Measurements from ENCODE around the gene UBE2L3. TPM values are rescaled to one million over a fixed set of nuclear protein-coding genes. Genes with fewer than 3 reads are reported as not detected.

The UBE2L3 gene
- total and polyA plus RNA-seq, 2 of the 13 experiments (the other 11 are each of a cell fraction or from before 2014, with no cell fraction given) = 30.2 to 58.1 TPM

DNA sequence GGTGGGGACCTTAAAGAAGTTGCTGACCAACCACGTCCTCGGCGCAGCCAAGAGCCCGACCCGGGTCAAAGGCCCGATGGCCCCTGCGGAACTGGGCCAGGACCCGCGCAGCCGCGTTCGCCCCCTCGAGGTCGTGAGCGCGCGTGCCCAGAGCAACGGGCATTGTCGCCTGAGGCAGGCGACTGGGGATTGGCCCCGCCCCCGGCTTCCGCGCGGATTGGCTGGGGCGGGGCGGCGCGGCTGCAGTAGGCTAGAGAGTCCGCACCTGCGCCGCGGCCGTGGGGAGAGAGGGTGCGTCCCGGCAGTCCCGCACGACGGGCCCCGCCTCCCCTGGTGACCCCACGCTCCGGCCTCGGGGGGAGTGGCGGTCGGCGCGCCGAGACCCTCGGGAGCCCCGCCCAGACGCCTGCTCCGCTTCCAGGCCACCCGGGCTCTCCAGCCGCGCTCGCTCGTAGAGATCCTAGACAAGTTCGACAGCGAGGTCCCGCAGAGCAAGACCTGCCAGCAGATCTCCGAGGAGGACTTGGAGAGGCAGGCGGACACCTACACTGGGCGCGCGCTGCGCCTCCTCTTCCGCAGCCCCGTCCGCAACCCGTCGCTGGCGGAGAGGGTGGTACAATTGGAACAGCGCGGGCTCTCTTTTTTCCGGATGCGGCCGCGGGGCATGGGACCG, 90.0 kb downstream of the UBE2L3 start (continued):
- TF ChIP-seq, protein P1, sequence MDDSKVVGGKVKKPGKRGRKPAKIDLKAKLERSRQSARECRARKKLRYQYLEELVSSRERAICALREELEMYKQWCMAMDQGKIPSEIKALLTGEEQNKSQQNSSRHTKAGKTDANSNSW (CRISPR knock-in tag; IDR thresholded peaks at IDR 0.05; ENCODE audit: borderline replicate concordance) = no peak
- TF ChIP-seq, protein P2, sequence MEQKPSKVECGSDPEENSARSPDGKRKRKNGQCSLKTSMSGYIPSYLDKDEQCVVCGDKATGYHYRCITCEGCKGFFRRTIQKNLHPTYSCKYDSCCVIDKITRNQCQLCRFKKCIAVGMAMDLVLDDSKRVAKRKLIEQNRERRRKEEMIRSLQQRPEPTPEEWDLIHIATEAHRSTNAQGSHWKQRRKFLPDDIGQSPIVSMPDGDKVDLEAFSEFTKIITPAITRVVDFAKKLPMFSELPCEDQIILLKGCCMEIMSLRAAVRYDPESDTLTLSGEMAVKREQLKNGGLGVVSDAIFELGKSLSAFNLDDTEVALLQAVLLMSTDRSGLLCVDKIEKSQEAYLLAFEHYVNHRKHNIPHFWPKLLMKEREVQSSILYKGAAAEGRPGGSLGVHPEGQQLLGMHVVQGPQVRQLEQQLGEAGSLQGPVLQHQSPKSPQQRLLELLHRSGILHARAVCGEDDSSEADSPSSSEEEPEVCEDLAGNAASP (CRISPR knock-in tag; IDR thresholded peaks at IDR 0.05; ENCODE audit: borderline replicate concordance) = peak; percentile 52; the same call in 1 of the 2 replicates
- no peak for TF ChIP-seq ELF1 (CRISPR knock-in tag; IDR thresholded peaks at IDR 0.05)
- TF ChIP-seq CBFB (CRISPR knock-in tag; IDR thresholded peaks at IDR 0.05) = no peak
- TF ChIP-seq, protein P3, sequence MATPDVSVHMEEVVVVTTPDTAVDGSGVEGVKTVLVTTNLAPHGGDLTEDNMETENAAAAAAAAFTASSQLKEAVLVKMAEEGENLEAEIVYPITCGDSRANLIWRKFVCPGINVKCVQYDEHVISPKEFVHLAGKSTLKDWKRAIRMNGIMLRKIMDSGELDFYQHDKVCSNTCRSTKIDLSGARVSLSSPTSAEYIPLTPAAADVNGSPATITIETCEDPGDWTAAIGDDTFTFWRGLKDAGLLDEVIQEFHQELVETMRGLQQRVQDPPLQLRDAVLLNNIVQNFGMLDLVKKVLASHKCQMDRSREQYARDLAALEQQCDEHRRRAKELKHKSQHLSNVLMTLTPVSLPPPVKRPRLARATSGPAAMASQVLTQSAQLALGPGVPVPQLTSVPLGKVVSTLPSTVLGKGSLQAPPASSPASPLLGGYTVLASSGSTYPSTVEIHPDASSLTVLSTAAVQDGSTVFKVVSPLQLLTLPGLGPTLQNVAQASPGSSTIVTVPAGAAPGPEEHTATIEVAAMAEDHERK (CRISPR knock-in tag; IDR thresholded peaks at IDR 0.05; ENCODE audit: low read depth) = peak; percentile 61; the same call in 1 of the 2 replicates
- TF ChIP-seq ZFP90 (CRISPR knock-in tag; IDR thresholded peaks at IDR 0.05; ENCODE audit: borderline replicate concordance) = no peak
- TF ChIP-seq, protein P4, sequence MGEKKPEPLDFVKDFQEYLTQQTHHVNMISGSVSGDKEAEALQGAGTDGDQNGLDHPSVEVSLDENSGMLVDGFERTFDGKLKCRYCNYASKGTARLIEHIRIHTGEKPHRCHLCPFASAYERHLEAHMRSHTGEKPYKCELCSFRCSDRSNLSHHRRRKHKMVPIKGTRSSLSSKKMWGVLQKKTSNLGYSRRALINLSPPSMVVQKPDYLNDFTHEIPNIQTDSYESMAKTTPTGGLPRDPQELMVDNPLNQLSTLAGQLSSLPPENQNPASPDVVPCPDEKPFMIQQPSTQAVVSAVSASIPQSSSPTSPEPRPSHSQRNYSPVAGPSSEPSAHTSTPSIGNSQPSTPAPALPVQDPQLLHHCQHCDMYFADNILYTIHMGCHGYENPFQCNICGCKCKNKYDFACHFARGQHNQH (CRISPR knock-in tag; IDR thresholded peaks at IDR 0.05) = no peak
- TF ChIP-seq, protein P5, sequence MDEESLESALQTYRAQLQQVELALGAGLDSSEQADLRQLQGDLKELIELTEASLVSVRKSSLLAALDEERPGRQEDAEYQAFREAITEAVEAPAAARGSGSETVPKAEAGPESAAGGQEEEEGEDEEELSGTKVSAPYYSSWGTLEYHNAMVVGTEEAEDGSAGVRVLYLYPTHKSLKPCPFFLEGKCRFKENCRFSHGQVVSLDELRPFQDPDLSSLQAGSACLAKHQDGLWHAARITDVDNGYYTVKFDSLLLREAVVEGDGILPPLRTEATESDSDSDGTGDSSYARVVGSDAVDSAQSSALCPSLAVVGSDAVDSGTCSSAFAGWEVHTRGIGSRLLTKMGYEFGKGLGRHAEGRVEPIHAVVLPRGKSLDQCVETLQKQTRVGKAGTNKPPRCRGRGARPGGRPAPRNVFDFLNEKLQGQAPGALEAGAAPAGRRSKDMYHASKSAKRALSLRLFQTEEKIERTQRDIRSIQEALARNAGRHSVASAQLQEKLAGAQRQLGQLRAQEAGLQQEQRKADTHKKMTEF (CRISPR knock-in tag; IDR thresholded peaks at IDR 0.05) = peak; percentile 74
- TF ChIP-seq ZNF235 (CRISPR knock-in tag; IDR thresholded peaks at IDR 0.05; ENCODE audit: borderline replicate concordance) = no peak
- TF ChIP-seq, protein P6, sequence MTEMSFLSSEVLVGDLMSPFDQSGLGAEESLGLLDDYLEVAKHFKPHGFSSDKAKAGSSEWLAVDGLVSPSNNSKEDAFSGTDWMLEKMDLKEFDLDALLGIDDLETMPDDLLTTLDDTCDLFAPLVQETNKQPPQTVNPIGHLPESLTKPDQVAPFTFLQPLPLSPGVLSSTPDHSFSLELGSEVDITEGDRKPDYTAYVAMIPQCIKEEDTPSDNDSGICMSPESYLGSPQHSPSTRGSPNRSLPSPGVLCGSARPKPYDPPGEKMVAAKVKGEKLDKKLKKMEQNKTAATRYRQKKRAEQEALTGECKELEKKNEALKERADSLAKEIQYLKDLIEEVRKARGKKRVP (CRISPR knock-in tag; IDR thresholded peaks at IDR 0.05) = no peak
- TF ChIP-seq ZSCAN25 (CRISPR knock-in tag; IDR thresholded peaks at IDR 0.05) = no peak; the same call in 1 of the 2 replicates
- TF ChIP-seq, protein P7, sequence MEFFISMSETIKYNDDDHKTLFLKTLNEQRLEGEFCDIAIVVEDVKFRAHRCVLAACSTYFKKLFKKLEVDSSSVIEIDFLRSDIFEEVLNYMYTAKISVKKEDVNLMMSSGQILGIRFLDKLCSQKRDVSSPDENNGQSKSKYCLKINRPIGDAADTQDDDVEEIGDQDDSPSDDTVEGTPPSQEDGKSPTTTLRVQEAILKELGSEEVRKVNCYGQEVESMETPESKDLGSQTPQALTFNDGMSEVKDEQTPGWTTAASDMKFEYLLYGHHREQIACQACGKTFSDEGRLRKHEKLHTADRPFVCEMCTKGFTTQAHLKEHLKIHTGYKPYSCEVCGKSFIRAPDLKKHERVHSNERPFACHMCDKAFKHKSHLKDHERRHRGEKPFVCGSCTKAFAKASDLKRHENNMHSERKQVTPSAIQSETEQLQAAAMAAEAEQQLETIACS (CRISPR knock-in tag; IDR thresholded peaks at IDR 0.05) = peak; percentile 80
- TF ChIP-seq, protein P8, sequence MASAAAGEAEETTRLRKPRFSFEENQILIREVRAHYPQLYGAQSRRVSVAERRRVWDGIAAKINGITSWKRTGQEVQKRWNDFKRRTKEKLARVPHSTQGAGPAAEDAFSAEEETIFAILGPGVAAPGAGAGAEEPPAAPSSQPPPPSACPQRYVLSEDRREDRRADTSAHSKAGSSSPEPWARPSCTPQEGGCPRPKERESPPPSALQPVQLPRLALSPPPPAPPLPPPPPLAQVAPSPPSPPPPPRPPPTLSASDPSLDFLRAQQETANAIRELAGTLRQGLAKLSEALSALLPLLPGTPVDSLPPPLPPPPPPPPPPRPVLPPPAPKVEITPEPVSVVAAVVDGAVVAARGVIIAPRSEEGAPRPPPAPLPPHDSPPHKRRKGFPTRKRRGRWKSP (CRISPR knock-in tag; IDR thresholded peaks at IDR 0.05) = peak; percentile 36; the same call in 1 of the 2 replicates
- TF ChIP-seq ATF7 (IDR thresholded peaks at IDR 0.05) = no peak
- no peak for TF ChIP-seq ATF7 (CRISPR knock-in tag; IDR thresholded peaks at IDR 0.05)
- TF ChIP-seq ZFP1 (CRISPR knock-in tag; IDR thresholded peaks at IDR 0.05) = no peak; the same call in 1 of the 2 replicates
- no peak for TF ChIP-seq ONECUT2 (CRISPR knock-in tag; IDR thresholded peaks at IDR 0.05)
